ENCODE data around the gene ANO1. TPM values are rescaled to one million over a fixed set of nuclear protein-coding genes. Genes with fewer than 3 reads are reported as not detected.

Gene ANO1
- total and polyA plus RNA-seq, 2 of the 8 experiments (the other 6 are each of a cell fraction or from before 2014, with no cell fraction given) = 4.7 to 5.0 TPM

- no peaks in the 10 kb centered on the region for H3K36me3 ChIP-seq (ENCODE audit: control insufficient read depth in 2 of 4, insufficient read depth in 4 of 4, low read length in 3 of 4)
- no peak overlapping the region for H2BK120ac ChIP-seq (replicated peaks; ENCODE audit: low read depth, low read length)
- no peaks in the 10 kb centered on the region for H3K9me3 ChIP-seq (ENCODE audit: insufficient read depth in 2 of 2, low read depth in 1 of 2, low read length in 1 of 2)
- no peak overlapping the region for H2AK5ac ChIP-seq (ENCODE audit: low read depth, low read length)
- no peak for DNase-seq (ENCODE audit: low read depth in 1 of 2, low spot score in 2 of 2)
- no peak overlapping the region for H3K18ac ChIP-seq (ENCODE audit: extremely low read depth, low read length)
- H4K8ac ChIP-seq (ENCODE audit: extremely low read depth, insufficient read depth, low read length) = no peak overlapping the region
- no peaks in the 10 kb centered on the region for H3K79me2 ChIP-seq (ENCODE audit: control insufficient read depth in 1 of 2, insufficient read depth in 2 of 2, low read length in 2 of 2)
- no peak overlapping the region for H2BK12ac ChIP-seq (ENCODE audit: low read depth, low read length)
- WGBS, 2 experiments (ENCODE audit: extremely low coverage in 1 of 2, insufficient coverage in 1 of 2, insufficient read length in 1 of 2, insufficient replicate concordance in 2 of 2, low coverage in 1 of 2, low lambda C conversion rate in 2 of 2, missing lambda C conversion rate in 1 of 2) = 83% methylated on average over 10 of the region's 10 CpGs; no CpG with 5 or more reads in 1 of the 2 experiments
- no peak overlapping the region for H2AFZ ChIP-seq (ENCODE audit: low read length)
- H2BK20ac ChIP-seq (ENCODE audit: low read length) = no peak overlapping the region
- no peak overlapping the region for H4K91ac ChIP-seq (replicated peaks; ENCODE audit: insufficient read length, low read length)
- H3K9ac ChIP-seq (replicated peaks in 1 of 4; ENCODE audit: extremely low read depth in 1 of 4, low read depth in 3 of 4, low read length in 3 of 4) = no peak overlapping the region
- ChIA-PET POLR2A (ENCODE audit: partially characterized antibody) (no interaction called here), CTCF (ENCODE audit: partially characterized antibody) (interaction anchor here (0.8 to 2.7 kb wide), 10 partner anchors 12 to 170 kb away, joined by 3 to 21 read pairs (median 4); no protein-coding TSS in a partner anchor)
- H3K23ac ChIP-seq (ENCODE audit: insufficient read length) = no peak overlapping the region
- peaks cover 3% of the 10 kb centered on the region; the same call in 1 of the 2 replicates for H3K23me2 ChIP-seq (ENCODE audit: low read depth, low read length)
- H3K4me1 ChIP-seq (replicated peaks in 1 of 4; ENCODE audit: control insufficient read depth in 3 of 4, insufficient read depth in 4 of 4, low read length in 3 of 4) = peaks cover 0 to 16% (median 5%) of the 10 kb centered on the region in 4 experiments; a peak in 5 of 7 replicates
- no peak overlapping the region for H3K4me2 ChIP-seq (ENCODE audit: insufficient read depth in 1 of 2, low read depth in 2 of 2, low read length in 2 of 2)
- H3K14ac ChIP-seq (ENCODE audit: insufficient read length) = no peak overlapping the region
- H3K79me1 ChIP-seq (ENCODE audit: low read depth, low read length) = no peaks in the 10 kb centered on the region
- no peak overlapping the region for H3K4me3 ChIP-seq (ENCODE audit: extremely low read depth in 1 of 4, insufficient read depth in 2 of 4, low read depth in 3 of 4, low read length in 4 of 4)
- no peak overlapping the region for H3K56ac ChIP-seq (replicated peaks; ENCODE audit: insufficient read length, low read depth, low read length)
- no peak overlapping the region for H4K5ac ChIP-seq (ENCODE audit: insufficient read length, low read depth, low read length)
- no peak overlapping the region for H3K4ac ChIP-seq (replicated peaks; ENCODE audit: insufficient read length, low read depth, low read length)
- TF ChIP-seq TAF1 (IDR thresholded peaks at IDR 0.05; ENCODE audit: low read depth, low read length) = no peak
- TF ChIP-seq YY1 (IDR thresholded peaks at IDR 0.05; ENCODE audit: low read depth, low read length) = no peak
- no peak for TF ChIP-seq ATF3 (IDR thresholded peaks at IDR 0.05; ENCODE audit: insufficient read depth, low read depth, low read length)
- TF ChIP-seq JUND (IDR thresholded peaks at IDR 0.05; ENCODE audit: low read length) = no peak
- TF ChIP-seq CEBPB (IDR thresholded peaks at IDR 0.05; ENCODE audit: low read depth, low read length) = no peak
- no peak for TF ChIP-seq EP300 (IDR thresholded peaks at IDR 0.05; ENCODE audit: borderline replicate concordance in 1 of 2, low read depth in 2 of 2, low read length in 2 of 2)
- TF ChIP-seq SIRT6 (IDR thresholded peaks at IDR 0.05; ENCODE audit: low read length) = no peak
- TF ChIP-seq EZH2 (IDR thresholded peaks at IDR 0.05; ENCODE audit: low read depth, low read length, severe bottlenecking) = no peak
- TF ChIP-seq ZNF274 (IDR thresholded peaks at IDR 0.05; ENCODE audit: borderline replicate concordance, extremely low read depth, low read length) = no peak
- TF ChIP-seq CHD1 (IDR thresholded peaks at IDR 0.05; ENCODE audit: low read depth, low read length) = no peak
- no peak for TF ChIP-seq SAP30 (IDR thresholded peaks at IDR 0.05; ENCODE audit: insufficient read depth, insufficient replicate concordance, low read length)
- no peak overlapping the region for H2BK5ac ChIP-seq (ENCODE audit: low read depth, low read length)
- no peak overlapping the region for H3K27ac ChIP-seq (ENCODE audit: low read depth, low read length)
- H2BK15ac ChIP-seq (ENCODE audit: low read length) = no peak overlapping the region
- FAIRE-seq = no peak
- no peaks in the 10 kb centered on the region for H4K20me1 ChIP-seq (replicated peaks in 1 of 2; ENCODE audit: control insufficient read depth in 1 of 2, insufficient read depth in 2 of 2, low read length in 2 of 2)
- H3K27me3 ChIP-seq (replicated peaks in 1 of 4; ENCODE audit: control insufficient read depth in 3 of 4, extremely low read depth in 1 of 4, insufficient read depth in 3 of 4, low read length in 3 of 4) = peaks cover 26 to 51% (median 45%) of the 10 kb centered on the region in 4 experiments
These were observed 2.6 kb downstream of the ANO1 start for GRCh38 chr11:70080763-70081162.
